ENCODE results near the gene CD6. TPM values are rescaled to one million over a fixed set of nuclear protein-coding genes. Genes with fewer than 3 reads are reported as not detected.

The CD6 gene
- total RNA-seq, 3 donors from 2014 or later: 2.3 to 4.3 (median 2.8) TPM

DNA sequence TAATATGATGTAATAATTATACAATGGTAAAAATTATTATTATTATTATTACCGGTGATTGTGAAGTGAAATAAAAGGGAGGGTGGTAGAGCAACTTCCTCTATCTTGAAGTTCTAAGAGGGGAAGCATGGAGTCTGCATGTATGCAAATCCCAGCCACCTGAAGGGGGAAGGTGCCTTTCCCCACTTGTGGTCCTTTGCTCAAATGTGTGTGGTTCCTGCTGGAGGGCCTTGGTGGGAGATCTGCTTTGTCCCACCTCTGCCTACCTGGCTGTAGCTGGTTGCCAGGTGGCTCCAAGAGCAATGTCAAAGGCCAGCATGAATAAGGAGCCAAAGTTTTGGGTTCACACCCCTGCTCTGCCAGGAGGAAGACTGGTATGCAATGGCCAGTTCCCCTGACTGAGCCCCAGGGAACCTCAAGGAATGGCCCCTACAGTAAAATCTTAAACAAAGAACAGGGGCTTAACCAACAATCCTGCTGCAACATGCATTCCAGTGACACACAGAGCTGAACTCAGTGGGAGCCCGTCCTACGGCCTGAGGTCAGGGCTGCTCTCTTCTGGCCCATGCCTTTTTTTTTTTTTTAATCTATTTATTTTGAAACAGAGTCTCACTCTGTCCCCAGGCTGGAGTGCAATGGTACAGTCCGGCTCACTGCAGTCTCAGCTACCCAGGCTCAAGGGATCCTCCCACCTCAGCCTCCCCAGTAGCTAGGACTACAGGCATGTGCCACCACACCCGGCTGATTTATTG, 38.7 kb upstream of the CD6 start:
- ATAC-seq (no peak), DNase-seq (no peak)
- Histone ChIP-seq H3K9me3 (no peaks in the 10 kb centered on the region), H3K36me3 (ENCODE audit: low read depth) (no peaks in the 10 kb centered on the region), H3K4me1 (ENCODE audit: low read depth) (no peaks in the 10 kb centered on the region), H3K4me3 (no peak overlapping the region)
- intact Hi-C loops (cut with DNase I, micrococcal nuclease): no loop called here
- TF ChIP-seq, protein P1, sequence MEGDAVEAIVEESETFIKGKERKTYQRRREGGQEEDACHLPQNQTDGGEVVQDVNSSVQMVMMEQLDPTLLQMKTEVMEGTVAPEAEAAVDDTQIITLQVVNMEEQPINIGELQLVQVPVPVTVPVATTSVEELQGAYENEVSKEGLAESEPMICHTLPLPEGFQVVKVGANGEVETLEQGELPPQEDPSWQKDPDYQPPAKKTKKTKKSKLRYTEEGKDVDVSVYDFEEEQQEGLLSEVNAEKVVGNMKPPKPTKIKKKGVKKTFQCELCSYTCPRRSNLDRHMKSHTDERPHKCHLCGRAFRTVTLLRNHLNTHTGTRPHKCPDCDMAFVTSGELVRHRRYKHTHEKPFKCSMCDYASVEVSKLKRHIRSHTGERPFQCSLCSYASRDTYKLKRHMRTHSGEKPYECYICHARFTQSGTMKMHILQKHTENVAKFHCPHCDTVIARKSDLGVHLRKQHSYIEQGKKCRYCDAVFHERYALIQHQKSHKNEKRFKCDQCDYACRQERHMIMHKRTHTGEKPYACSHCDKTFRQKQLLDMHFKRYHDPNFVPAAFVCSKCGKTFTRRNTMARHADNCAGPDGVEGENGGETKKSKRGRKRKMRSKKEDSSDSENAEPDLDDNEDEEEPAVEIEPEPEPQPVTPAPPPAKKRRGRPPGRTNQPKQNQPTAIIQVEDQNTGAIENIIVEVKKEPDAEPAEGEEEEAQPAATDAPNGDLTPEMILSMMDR (IDR thresholded peaks at IDR 0.05): no peak

- intact Hi-C loops (cut with DNase I, micrococcal nuclease): no loop called here
- TF ChIP-seq, protein P1 (IDR thresholded peaks at IDR 0.05): no peak
- Histone ChIP-seq H3K4me3 (no peak overlapping the region), H3K36me3 (ENCODE audit: low read depth) (no peaks in the 10 kb centered on the region), H3K4me1 (ENCODE audit: low read depth) (no peaks in the 10 kb centered on the region), H3K9me3 (no peaks in the 10 kb centered on the region)
- ATAC-seq: no peak
- DNase-seq: no peak
Measured at GRCh38 chr11:60933416-60934123, 37.9 kb upstream of the CD6 start.

GRCh38 chr11:60934124-60934789, 37.2 kb upstream of the CD6 start:
- ATAC-seq (no peak), DNase-seq (no peak)
- intact Hi-C loops (cut with DNase I, micrococcal nuclease): no loop called here

DNA sequence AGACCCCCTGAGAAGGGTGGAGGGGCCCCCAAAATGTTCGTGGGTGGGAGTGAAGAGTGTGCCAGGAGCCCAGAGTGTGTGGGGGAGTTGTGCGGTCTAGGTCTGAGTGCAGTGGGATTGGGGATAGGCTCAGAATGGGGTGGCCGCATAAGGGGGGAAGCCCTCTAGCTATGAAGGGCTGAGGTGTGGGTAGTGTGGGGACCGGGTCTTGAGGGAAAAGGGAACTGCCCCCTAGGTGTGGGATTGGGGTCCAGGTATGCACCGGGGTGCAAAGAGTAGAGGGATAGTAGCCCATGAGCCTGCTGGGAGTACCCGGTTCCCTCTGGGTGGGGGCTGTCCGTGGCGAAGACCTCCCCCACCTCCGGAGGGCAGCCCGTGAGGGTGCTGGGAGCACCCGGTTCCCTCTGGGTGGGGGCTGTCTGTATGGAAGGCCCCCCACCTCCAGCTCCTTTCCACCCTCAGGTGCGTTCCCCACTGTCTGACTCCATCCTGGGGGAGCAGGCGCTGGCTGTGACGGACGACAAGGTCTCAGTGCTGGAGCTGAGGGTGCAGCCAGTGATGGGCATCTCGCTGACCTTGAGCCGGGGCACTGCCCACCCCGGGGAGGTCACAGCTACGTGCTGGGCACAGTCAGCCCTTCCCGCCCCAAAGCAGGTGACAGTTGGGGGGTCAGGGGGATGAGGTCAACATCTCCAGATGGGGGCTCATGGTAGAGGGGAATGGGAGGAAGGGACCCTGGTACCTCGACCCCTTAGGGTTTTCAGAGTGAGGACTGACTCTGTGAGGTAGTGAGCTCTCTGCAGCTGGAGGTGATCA, 36.5 kb upstream of the CD6 start:
- Histone ChIP-seq H3K4me1 (ENCODE audit: low read depth) (no peaks in the 10 kb centered on the region), H3K9me3 (no peaks in the 10 kb centered on the region), H3K4me3 (no peak overlapping the region), H3K36me3 (ENCODE audit: low read depth) (no peaks in the 10 kb centered on the region)
- TF ChIP-seq, protein P1 (IDR thresholded peaks at IDR 0.05): no peak
- DNase-seq (no peak), ATAC-seq (no peak)
- intact Hi-C loops (cut with DNase I, micrococcal nuclease): no loop called here

More at GRCh38 chr11:60934124-60934789, 37.2 kb upstream of the CD6 start:
- H3K4me1 ChIP-seq (ENCODE audit: low read depth): no peaks in the 10 kb centered on the region
- TF ChIP-seq, protein P1 (IDR thresholded peaks at IDR 0.05): no peak
- no peaks in the 10 kb centered on the region for H3K9me3 ChIP-seq
- no peaks in the 10 kb centered on the region for H3K36me3 ChIP-seq (ENCODE audit: low read depth)
- H3K4me3 ChIP-seq: no peak overlapping the region
